ENCODE results near the gene STMN3.

STMN3 gene

DNA sequence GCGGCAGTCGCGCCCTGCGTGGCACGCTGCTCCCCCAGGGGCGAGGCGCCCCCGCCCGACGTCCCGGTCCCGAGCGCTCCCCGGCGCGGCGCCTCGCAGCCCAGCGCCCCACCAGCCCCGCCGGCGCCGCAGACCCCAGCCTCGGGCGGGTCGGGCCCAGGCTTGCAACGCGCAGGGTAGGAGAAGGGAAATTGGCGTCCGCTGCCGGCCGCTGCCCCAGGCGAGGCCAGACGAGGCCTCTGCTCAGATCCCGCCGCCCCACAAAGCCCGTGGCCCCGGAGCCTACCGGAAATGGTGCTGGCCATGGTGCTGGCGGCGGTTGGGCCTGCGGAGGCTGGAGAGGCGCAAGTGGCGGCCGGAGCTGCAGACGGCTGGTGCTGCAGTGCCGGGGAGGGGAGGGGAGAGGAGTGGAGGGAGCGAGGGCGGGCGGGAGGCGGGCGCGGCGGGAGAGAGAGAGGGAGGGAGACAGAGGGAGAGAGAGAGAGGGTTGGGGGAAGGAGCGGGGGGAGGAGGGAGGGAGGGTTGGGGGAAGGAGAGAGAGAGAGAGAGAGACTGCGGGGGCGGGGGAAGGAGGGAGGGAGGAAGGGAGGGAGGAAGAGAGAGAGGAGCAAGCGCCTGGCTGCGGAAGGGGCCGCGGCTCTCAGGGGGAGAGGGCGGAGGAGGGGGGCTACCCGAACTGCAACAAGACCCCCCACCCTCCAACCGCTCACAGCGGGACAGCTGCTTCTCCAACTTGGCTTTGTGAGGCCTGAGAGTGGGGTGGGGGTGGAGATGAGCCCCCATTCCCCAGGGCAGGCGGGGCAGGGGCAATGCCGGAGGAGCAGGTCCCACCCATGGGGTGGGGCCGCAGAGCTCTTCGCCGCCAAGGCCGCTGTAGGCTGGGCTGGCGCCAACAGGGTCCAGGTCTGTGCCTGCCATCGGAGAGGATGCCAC lies at the start of gene STMN3:
TSS of gene STMN3 (minus strand) at position 384 of the 933 bp plus-strand sequence. CDS start at position 305, 79 bp downstream.
- ChIA-PET POLR2A (interaction anchor here (0.6 to 1.5 kb wide), 8 partner anchors 9 to 79 kb away, joined by 3 to 17 read pairs (median 4); partner anchors contain the start of genes ARFRP1, GMEB2, HELZ2 and ZGPAT), CTCF (interaction anchor here (0.6 kb wide), 1 partner anchor 32 kb away, joined by 3 read pairs; no protein-coding TSS in a partner anchor)
- peak within 1 kb of the TSS; percentile 72; the same call in 1 of the 2 replicates for H3K27ac ChIP-seq (ENCODE audit: extremely low read depth, low read depth, low read length)
- TF ChIP-seq, protein P1, sequence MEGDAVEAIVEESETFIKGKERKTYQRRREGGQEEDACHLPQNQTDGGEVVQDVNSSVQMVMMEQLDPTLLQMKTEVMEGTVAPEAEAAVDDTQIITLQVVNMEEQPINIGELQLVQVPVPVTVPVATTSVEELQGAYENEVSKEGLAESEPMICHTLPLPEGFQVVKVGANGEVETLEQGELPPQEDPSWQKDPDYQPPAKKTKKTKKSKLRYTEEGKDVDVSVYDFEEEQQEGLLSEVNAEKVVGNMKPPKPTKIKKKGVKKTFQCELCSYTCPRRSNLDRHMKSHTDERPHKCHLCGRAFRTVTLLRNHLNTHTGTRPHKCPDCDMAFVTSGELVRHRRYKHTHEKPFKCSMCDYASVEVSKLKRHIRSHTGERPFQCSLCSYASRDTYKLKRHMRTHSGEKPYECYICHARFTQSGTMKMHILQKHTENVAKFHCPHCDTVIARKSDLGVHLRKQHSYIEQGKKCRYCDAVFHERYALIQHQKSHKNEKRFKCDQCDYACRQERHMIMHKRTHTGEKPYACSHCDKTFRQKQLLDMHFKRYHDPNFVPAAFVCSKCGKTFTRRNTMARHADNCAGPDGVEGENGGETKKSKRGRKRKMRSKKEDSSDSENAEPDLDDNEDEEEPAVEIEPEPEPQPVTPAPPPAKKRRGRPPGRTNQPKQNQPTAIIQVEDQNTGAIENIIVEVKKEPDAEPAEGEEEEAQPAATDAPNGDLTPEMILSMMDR (tag by site-specific recombination; IDR thresholded peaks at IDR 0.05) = no peak
- TF ChIP-seq ZNF202 (tag by site-specific recombination; IDR thresholded peaks at IDR 0.05; ENCODE audit: borderline replicate concordance) (no peak), ZNF580 (tag by site-specific recombination; IDR thresholded peaks at IDR 0.05) (peak; percentile 61; the same call in 1 of the 2 replicates), ZNF169 (tag by site-specific recombination; IDR thresholded peaks at IDR 0.05) (no peak), ZNF658 (tag by site-specific recombination; IDR thresholded peaks at IDR 0.05) (no peak), ZEB2 (tag by site-specific recombination; IDR thresholded peaks at IDR 0.05) (0 out of 2 replicates have a peak, but pooled peaks have one; percentile 69), ZNF354C (tag by site-specific recombination; IDR thresholded peaks at IDR 0.05; ENCODE audit: borderline replicate concordance, low read depth) (no peak), ZSCAN4 (tag by site-specific recombination; IDR thresholded peaks at IDR 0.05) (no peak), ZNF555 (tag by site-specific recombination; conservative IDR thresholded peaks at IDR 0.05) (no peak), ZSCAN16 (tag by site-specific recombination; IDR thresholded peaks at IDR 0.05) (no peak), ZNF223 (tag by site-specific recombination; IDR thresholded peaks at IDR 0.05) (no peak), ZNF37A (tag by site-specific recombination; IDR thresholded peaks at IDR 0.05) (no peak), ZNF175 (tag by site-specific recombination; IDR thresholded peaks at IDR 0.05) (no peak), IKZF3 (tag by site-specific recombination; IDR thresholded peaks at IDR 0.05) (no peak), ZNF184 (tag by site-specific recombination; IDR thresholded peaks at IDR 0.05) (no peak), ZNF133 (tag by site-specific recombination; IDR thresholded peaks at IDR 0.05) (no peak), ZNF701 (tag by site-specific recombination; IDR thresholded peaks at IDR 0.05) (no peak), ZNF777 (tag by site-specific recombination; IDR thresholded peaks at IDR 0.05; ENCODE audit: borderline replicate concordance) (no peak), KLF9 (tag by site-specific recombination; IDR thresholded peaks at IDR 0.05; ENCODE audit: low read depth) (peak; percentile 78; the same call in 1 of the 2 replicates), REST (tag by site-specific recombination; IDR thresholded peaks at IDR 0.05) (peak; percentile 100), ZBTB1 (tag by site-specific recombination; IDR thresholded peaks at IDR 0.05) (no peak), ZNF510 (tag by site-specific recombination; IDR thresholded peaks at IDR 0.05; ENCODE audit: insufficient replicate concordance) (no peak), SCRT2 (tag by site-specific recombination; IDR thresholded peaks at IDR 0.05) (no peak; the same call in 1 of the 2 replicates)
- TF ChIP-seq, protein P2, sequence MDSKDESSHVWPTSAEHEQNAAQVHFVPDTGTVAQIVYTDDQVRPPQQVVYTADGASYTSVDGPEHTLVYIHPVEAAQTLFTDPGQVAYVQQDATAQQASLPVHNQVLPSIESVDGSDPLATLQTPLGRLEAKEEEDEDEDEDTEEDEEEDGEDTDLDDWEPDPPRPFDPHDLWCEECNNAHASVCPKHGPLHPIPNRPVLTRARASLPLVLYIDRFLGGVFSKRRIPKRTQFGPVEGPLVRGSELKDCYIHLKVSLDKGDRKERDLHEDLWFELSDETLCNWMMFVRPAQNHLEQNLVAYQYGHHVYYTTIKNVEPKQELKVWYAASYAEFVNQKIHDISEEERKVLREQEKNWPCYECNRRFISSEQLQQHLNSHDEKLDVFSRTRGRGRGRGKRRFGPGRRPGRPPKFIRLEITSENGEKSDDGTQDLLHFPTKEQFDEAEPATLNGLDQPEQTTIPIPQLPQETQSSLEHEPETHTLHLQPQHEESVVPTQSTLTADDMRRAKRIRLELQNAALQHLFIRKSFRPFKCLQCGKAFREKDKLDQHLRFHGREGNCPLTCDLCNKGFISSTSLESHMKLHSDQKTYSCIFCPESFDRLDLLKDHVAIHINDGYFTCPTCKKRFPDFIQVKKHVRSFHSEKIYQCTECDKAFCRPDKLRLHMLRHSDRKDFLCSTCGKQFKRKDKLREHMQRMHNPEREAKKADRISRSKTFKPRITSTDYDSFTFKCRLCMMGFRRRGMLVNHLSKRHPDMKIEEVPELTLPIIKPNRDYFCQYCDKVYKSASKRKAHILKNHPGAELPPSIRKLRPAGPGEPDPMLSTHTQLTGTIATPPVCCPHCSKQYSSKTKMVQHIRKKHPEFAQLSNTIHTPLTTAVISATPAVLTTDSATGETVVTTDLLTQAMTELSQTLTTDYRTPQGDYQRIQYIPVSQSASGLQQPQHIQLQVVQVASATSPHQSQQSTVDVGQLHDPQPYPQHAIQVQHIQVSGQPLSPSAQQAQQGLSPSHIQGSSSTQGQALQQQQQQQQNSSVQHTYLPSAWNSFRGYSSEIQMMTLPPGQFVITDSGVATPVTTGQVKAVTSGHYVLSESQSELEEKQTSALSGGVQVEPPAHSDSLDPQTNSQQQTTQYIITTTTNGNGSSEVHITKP (tag by site-specific recombination; IDR thresholded peaks at IDR 0.05) = peak; percentile 78
- TF ChIP-seq, protein P3, sequence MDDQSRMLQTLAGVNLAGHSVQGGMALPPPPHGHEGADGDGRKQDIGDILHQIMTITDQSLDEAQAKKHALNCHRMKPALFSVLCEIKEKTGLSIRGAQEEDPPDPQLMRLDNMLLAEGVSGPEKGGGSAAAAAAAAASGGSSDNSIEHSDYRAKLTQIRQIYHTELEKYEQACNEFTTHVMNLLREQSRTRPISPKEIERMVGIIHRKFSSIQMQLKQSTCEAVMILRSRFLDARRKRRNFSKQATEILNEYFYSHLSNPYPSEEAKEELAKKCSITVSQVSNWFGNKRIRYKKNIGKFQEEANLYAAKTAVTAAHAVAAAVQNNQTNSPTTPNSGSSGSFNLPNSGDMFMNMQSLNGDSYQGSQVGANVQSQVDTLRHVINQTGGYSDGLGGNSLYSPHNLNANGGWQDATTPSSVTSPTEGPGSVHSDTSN (CRISPR knock-in tag; IDR thresholded peaks at IDR 0.05) = no peak

More for the DNA sequence above, at the start of gene STMN3:
- Histone ChIP-seq H3K4me3 (ENCODE audit: low read depth, low read length) (peak within 1 kb of the TSS; percentile 55), H3K36me3 (ENCODE audit: control insufficient read depth in 2 of 2, insufficient read depth in 1 of 2, low read length in 2 of 2) (no peaks in the 10 kb centered on the region), H3K9me3 (ENCODE audit: control insufficient read depth, insufficient read depth, low read depth, low read length) (no peaks in the 10 kb centered on the region), H3K4me1 (ENCODE audit: control insufficient read depth, insufficient read depth, low read length) (no peaks in the 10 kb centered on the region; the same call in 1 of the 2 replicates)

Data from HEK293 (cell line).